ENCODE results near the gene SIK3.

The SIK3 gene

DNA sequence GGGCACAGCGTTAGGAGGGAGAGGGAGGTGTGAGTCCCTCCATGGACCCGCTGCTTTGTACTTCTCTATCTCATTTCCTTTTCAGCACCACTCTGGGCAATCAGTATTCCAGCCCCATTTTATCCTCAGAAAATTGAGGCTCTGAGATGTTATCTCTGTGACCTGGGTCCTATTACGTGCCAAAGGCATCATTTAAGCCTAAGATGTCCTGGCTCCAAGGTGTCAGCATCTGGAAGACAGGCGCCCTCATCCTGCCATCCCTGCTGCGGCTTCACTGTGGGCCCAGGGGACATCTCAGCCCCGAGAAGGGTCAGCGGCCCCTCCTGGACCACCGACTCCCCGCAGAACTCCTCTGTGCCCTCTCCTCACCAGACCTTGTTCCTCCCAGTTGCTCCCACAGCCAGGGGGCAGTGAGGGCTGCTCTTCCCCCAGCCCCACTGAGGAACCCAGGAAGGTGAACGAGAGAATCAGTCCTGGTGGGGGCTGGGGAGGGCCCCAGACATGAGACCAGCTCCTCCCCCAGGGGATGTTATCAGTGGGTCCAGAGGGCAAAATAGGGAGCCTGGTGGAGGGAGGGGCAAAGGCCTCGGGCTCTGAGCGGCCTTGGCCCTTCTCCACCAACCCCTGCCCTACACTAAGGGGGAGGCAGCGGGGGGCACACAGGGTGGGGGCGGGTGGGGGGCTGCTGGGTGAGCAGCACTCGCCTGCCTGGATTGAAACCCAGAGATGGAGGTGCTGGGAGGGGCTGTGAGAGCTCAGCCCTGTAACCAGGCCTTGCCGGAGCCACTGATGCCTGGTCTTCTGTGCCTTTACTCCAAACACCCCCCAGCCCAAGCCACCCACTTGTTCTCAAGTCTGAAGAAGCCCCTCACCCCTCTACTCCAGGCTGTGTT is 269.4 kb downstream of the SIK3 start:
- no peak for DNase-seq (ENCODE audit: low read depth, low spot score)
- in situ Hi-C loops (cut with HindIII; ENCODE audit: low sequenced_read_pairs), result no loop called here
- H3K4me3 ChIP-seq (ENCODE audit: low read depth, low read length), result no peak overlapping the region
- TF ChIP-seq, protein P1, sequence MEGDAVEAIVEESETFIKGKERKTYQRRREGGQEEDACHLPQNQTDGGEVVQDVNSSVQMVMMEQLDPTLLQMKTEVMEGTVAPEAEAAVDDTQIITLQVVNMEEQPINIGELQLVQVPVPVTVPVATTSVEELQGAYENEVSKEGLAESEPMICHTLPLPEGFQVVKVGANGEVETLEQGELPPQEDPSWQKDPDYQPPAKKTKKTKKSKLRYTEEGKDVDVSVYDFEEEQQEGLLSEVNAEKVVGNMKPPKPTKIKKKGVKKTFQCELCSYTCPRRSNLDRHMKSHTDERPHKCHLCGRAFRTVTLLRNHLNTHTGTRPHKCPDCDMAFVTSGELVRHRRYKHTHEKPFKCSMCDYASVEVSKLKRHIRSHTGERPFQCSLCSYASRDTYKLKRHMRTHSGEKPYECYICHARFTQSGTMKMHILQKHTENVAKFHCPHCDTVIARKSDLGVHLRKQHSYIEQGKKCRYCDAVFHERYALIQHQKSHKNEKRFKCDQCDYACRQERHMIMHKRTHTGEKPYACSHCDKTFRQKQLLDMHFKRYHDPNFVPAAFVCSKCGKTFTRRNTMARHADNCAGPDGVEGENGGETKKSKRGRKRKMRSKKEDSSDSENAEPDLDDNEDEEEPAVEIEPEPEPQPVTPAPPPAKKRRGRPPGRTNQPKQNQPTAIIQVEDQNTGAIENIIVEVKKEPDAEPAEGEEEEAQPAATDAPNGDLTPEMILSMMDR (IDR thresholded peaks at IDR 0.05; ENCODE audit: low read depth, low read length), result no peak

DNA sequence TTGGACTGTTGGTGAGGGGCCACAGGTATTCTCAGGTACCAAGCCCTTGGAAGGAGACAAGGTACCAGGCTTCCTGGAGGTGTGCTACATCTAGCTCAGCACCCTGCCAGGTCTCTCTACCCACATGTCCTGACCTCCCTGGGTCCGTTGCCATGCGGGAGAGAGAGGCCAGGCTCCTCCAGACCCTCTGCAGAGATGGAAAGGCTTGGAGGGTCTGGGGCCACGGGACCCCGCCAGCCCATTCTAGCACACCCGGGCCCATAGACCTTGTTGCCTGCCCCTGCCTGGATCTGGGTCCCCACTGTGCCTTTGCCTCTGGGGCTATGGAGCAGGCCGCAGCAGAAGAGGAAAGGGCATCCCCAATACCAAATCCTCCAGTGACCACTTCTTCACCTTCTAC is 270.8 kb downstream of the SIK3 start:
- TF ChIP-seq, protein P1 (IDR thresholded peaks at IDR 0.05; ENCODE audit: low read depth, low read length), result no peak
- no peak overlapping the region for H3K4me3 ChIP-seq (ENCODE audit: low read depth, low read length)
- DNase-seq (ENCODE audit: low read depth, low spot score), result no peak
- in situ Hi-C loops (cut with HindIII; ENCODE audit: low sequenced_read_pairs), result no loop called here

DNA sequence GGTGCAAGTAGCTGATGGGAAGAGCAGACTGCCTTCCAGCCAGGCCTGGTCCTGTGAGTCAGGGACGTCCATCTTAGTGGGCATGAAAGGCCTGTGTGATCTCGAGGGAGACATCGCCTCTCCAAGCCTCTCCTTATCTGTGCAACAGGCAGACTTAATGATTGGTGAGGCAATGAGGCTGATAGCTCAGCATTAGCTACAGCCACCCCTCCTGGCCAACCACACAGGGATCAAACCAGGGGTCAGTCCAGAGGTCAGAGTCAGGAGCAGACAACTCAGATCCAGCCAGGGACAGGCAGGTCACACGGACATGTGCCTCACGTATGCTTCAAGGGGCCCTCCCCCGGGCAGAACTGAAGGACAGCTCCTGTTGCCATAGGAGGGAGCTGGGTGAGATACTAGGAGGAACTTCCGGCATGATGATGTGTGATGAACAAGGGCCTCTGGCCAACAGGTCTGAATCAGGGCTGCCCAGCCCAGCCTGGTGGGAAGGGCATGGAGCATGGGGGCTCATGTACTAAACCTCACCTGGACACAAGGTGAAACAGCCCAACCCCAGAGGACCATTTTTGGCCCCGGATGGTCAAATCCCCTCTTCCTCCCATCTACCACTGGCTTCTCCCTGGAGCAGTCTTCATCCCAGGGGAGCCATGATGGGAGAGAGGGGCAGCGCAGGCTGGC is 271.3 kb downstream of the SIK3 start:
- in situ Hi-C loops (cut with HindIII; ENCODE audit: low sequenced_read_pairs), result no loop called here
- TF ChIP-seq, protein P1 (IDR thresholded peaks at IDR 0.05; ENCODE audit: low read depth, low read length), result no peak
- no peak for DNase-seq (ENCODE audit: low read depth, low spot score)
- H3K4me3 ChIP-seq (ENCODE audit: low read depth, low read length), result no peak overlapping the region

DNA sequence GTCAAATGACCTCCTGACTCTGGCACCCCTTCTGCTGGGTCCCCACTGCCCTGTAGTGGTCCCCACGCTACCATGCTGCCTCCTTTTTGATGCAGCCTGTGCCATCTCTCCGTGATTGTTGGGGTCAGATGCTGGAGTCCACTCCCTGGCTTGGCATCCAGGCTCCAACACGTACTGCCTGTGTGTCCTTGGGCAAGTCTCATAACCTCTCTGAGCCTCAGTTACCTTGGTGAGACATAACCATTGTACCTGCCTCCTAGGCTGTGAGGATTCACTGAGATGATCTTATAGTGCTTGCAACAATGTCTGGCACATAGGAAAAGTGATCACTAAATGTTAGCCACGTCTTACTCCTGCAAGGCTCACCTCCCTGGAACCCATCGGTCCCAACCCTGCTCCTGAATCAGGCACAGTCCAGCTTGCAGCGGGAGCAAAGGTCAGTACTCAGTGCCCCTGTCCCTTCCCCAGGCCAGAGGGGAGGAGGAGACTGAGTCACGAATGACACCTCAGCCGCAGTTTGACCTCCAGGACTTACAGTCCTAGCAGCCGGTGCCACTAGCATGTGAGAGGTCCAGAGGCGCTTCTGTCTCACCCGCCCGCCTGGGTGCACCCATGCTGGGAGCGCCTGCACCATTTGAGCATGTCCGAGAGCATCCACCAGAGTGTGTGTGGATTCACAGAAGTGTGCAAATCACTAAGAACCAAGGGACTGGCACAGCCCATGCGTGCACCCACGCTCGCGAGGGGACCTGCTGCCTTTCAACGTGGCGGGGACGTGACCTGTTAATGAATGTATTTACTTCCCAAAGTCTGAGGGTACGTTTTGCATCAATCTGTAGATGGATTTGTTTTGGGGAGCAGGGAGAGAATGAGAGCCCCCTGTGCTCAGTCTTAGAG is 272.1 kb downstream of the SIK3 start:
- in situ Hi-C loops (cut with HindIII; ENCODE audit: low sequenced_read_pairs), result no loop called here
- DNase-seq (ENCODE audit: low read depth, low spot score), result no peak
- H3K4me3 ChIP-seq (ENCODE audit: low read depth, low read length), result no peak overlapping the region
- TF ChIP-seq, protein P1 (IDR thresholded peaks at IDR 0.05; ENCODE audit: low read depth, low read length), result no peak

DNA sequence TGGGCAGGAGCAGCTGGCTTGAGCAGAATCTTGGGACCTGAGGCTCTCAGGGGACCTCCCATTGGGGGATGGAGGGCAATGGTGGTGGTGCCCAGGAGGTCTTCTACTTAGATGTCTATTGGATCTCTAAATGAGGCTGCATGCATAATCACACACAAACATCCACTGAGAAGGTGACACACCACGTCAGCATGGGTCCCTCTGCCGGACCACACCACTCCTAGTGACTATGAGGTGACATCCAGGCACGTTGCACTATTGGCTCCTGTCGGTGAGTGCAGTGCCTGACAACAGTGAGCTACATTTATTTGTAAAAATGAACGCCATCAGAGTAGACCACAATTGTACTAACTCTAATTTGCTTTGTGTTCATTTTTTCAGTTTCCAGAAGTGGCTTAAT is 272.8 kb downstream of the SIK3 start:
- DNase-seq (ENCODE audit: low read depth, low spot score), result no peak
- no peak overlapping the region for H3K4me3 ChIP-seq (ENCODE audit: low read depth, low read length)
- in situ Hi-C loops (cut with HindIII; ENCODE audit: low sequenced_read_pairs), result no loop called here
- TF ChIP-seq, protein P1 (IDR thresholded peaks at IDR 0.05; ENCODE audit: low read depth, low read length), result no peak
